Spleen (tissue), 7 donors: ENCODE data around the gene ERMP1.

Source experiments
- POLR2A ChIP-seq, 3 donors: fragments of 450-650 bp; IDR thresholded peaks; one replicate each; pipeline ENCODE4 v1.5.1; 2017; ENCODE audit warnings: antibody characterized with exemption in 3 of 3, mild to moderate bottlenecking in 1 of 3
- POLR2AphosphoS5 ChIP-seq, 3 donors: sonication (generic); formaldehyde crosslinking; IDR thresholded peaks; one replicate each; pipeline ENCODE4 v1.5.1; 2017; ENCODE audit warnings: antibody characterized with exemption in 3 of 3
- TF ChIP-seq, protein P1 (sequence below), 11 experiments: fragments of 200-600 bp in 7 of 11; fragments of 450-650 bp in 4 of 11; sonication (generic) in 4 of 11; IDR thresholded peaks in 8 of 11; conservative IDR thresholded peaks in 3 of 11; 1 replicate in 7 of 11; 2 replicates in 4 of 11; pipeline versions ENCODE4 v1.4.0 to v1.8.0; 2016 to 2021; ENCODE audit warnings: antibody characterized with exemption in 11 of 11, inconsistent platforms in 4 of 11, mild to moderate bottlenecking in 1 of 11
- donor health status: DM: no; HTN: no; CAD: no; lungs with moderate emphysema.
- donor health status: DM: no; HTN: no; CAD: no.
- donor health status: DM: no; HTN: no; CAD: no.

DNA sequence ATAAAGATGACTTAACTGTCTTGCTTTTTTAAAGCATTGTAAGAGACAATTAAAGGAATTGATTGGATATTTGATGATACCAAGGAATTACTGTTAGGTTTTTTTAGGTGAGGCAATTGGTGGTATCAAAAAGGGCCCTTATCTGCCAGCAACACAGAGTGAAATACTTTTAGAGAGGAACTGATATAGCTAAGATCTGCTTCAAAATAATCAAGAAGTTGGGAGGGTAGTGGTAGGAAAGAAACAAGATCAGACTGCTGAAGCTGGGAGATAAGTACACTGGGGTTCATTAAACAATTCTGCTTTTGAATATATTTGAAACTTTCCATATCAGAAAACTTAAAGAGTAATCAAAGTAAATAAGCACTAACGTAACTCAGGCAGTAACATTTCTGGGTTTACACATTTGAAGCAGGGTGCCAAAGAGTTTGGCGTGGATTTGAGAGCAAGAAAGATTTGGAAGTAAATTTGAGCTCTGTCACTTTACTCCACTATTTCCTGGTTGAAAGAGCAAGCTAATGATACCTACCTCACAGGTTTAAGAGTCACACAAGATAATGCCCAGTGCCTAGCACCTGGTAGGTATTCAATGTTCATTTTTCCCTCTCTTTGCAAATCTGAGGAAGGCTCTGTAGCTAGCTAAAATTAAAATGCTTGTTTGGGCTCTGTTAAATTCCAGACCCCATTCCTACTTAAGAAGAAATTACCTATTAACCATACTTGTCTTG, 6.9 kb downstream of the ERMP1 start:
- TF ChIP-seq, protein P1, sequence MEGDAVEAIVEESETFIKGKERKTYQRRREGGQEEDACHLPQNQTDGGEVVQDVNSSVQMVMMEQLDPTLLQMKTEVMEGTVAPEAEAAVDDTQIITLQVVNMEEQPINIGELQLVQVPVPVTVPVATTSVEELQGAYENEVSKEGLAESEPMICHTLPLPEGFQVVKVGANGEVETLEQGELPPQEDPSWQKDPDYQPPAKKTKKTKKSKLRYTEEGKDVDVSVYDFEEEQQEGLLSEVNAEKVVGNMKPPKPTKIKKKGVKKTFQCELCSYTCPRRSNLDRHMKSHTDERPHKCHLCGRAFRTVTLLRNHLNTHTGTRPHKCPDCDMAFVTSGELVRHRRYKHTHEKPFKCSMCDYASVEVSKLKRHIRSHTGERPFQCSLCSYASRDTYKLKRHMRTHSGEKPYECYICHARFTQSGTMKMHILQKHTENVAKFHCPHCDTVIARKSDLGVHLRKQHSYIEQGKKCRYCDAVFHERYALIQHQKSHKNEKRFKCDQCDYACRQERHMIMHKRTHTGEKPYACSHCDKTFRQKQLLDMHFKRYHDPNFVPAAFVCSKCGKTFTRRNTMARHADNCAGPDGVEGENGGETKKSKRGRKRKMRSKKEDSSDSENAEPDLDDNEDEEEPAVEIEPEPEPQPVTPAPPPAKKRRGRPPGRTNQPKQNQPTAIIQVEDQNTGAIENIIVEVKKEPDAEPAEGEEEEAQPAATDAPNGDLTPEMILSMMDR (IDR thresholded peaks at IDR 0.05 in 8 of 11, conservative IDR thresholded peaks at IDR 0.05 in 3 of 11) = no peak
- no peak for TF ChIP-seq POLR2A (IDR thresholded peaks at IDR 0.05)
- no peak for TF ChIP-seq POLR2AphosphoS5 (IDR thresholded peaks at IDR 0.05)
